ENCODE results near the gene R3HCC1L. TPM values are rescaled to one million over a fixed set of nuclear protein-coding genes. Genes with fewer than 3 reads are reported as not detected.

R3HCC1L gene
- polyA plus RNA-seq, 1 donor from 2014 or later = 12.8 TPM

- H3K9me2 ChIP-seq (ENCODE audit: insufficient read depth, low read length) = no peaks in the 10 kb centered on the region
- TF ChIP-seq EP300 (conservative IDR thresholded peaks at IDR 0.05; ENCODE audit: poor library complexity, severe bottlenecking) (no peak), EZH2 (IDR thresholded peaks at IDR 0.05; ENCODE audit: borderline replicate concordance, insufficient read depth, low read length, poor library complexity, severe bottlenecking) (no peak), POLR2AphosphoS5 (IDR thresholded peaks at IDR 0.05) (no peak)
- H3K4me2 ChIP-seq (ENCODE audit: low read length) = no peak overlapping the region
- H3K79me2 ChIP-seq (replicated peaks; ENCODE audit: insufficient read depth, low read length) = no peaks in the 10 kb centered on the region
- H3K9me3 ChIP-seq (ENCODE audit: low read length) = no peaks in the 10 kb centered on the region
- no peak overlapping the region for H3K9ac ChIP-seq (ENCODE audit: low read length)
- H2AFZ ChIP-seq (ENCODE audit: low read depth, low read length) = no peak overlapping the region
- H4K20me1 ChIP-seq (ENCODE audit: insufficient read depth) = no peaks in the 10 kb centered on the region
- no peaks in the 10 kb centered on the region for H3K27me3 ChIP-seq (ENCODE audit: insufficient read depth, low read depth, low read length)
- H3F3A ChIP-seq (ENCODE audit: insufficient read depth, low read length, poor library complexity, severe bottlenecking) = no peaks in the 10 kb centered on the region
- no peak overlapping the region for H3K27ac ChIP-seq (ENCODE audit: low read length)
- no peaks in the 10 kb centered on the region for H3K36me3 ChIP-seq (ENCODE audit: insufficient read depth, low read length)
- no peak overlapping the region for H3K4me3 ChIP-seq (ENCODE audit: low read length)
Measured at GRCh38 chr10:98267069-98267893, 132.8 kb downstream of the R3HCC1L start.

GRCh38 chr10:98267894-98268693 lies 133.6 kb downstream of the R3HCC1L start, which contains the start of gene LOXL4:
Gene LOXL4, minus strand, starts transcription at chr10:98268194. Its CDS starts 5,175 bp downstream, at chr10:98263019.
- no peak for TF ChIP-seq SMC3 (conservative IDR thresholded peaks at IDR 0.05; ENCODE audit: poor library complexity)
- no peak for TF ChIP-seq RAD21 (conservative IDR thresholded peaks at IDR 0.05)
- no peak for TF ChIP-seq REST (IDR thresholded peaks at IDR 0.05; ENCODE audit: borderline replicate concordance)
- no peak for TF ChIP-seq POLR2AphosphoS5 (IDR thresholded peaks at IDR 0.05)
- no peak for TF ChIP-seq EZH2 (IDR thresholded peaks at IDR 0.05; ENCODE audit: borderline replicate concordance, insufficient read depth, low read length, poor library complexity, severe bottlenecking)
- no peak for TF ChIP-seq CTCF (IDR thresholded peaks at IDR 0.05; ENCODE audit: poor library complexity, severe bottlenecking)
- TF ChIP-seq TAF1 (IDR thresholded peaks at IDR 0.05; ENCODE audit: low read depth) = no peak
- no peak for TF ChIP-seq MXI1 (conservative IDR thresholded peaks at IDR 0.05; ENCODE audit: poor library complexity, severe bottlenecking)
- TF ChIP-seq EP300 (conservative IDR thresholded peaks at IDR 0.05; ENCODE audit: poor library complexity, severe bottlenecking) = no peak
- H3K27me3 ChIP-seq (ENCODE audit: insufficient read depth, low read depth, low read length) = no peaks in the 10 kb centered on the region
- no peaks in the 10 kb centered on the region for H4K20me1 ChIP-seq (ENCODE audit: insufficient read depth)
- H3K79me2 ChIP-seq (replicated peaks; ENCODE audit: insufficient read depth, low read length) = no peaks in the 10 kb centered on the region
- no peaks in the 10 kb centered on the region for H3K36me3 ChIP-seq (ENCODE audit: insufficient read depth, low read length)
- no peak within 1 kb of the TSS for H3K4me3 ChIP-seq (ENCODE audit: low read length)
- H3K9me2 ChIP-seq (ENCODE audit: insufficient read depth, low read length) = no peaks in the 10 kb centered on the region
- H3K9me3 ChIP-seq (ENCODE audit: low read length) = no peaks in the 10 kb centered on the region
- H3K4me2 ChIP-seq (ENCODE audit: low read length) = no peak within 1 kb of the TSS
- no peak within 1 kb of the TSS for H3K27ac ChIP-seq (ENCODE audit: low read length)
- no peak within 1 kb of the TSS for H2AFZ ChIP-seq (ENCODE audit: low read depth, low read length)
- H3K9ac ChIP-seq (ENCODE audit: low read length) = no peak within 1 kb of the TSS
- H3F3A ChIP-seq (ENCODE audit: insufficient read depth, low read length, poor library complexity, severe bottlenecking) = no peaks in the 10 kb centered on the region

Data from neural cell (in vitro differentiated cells).